Caco-2 (cell line): ENCODE data around the gene MAML1. TPM values are rescaled to one million over a fixed set of nuclear protein-coding genes. Genes with fewer than 3 reads are reported as not detected.
"Not testable (repeated sequence)": the region's sequence is repeated elsewhere in the genome, so short reads cannot be mapped to it uniquely, and the experiment has no call there.

Experiments
- BruUV-seq: library from RNA; stranded (reverse); fragments of 400-500 nt; replicated peaks from 2 replicates; lab custom pipeline; 2021; lab: Mats Ljungman, UMichigan
- CTCF ChIA-PET: fragments of 300-600 bp; sonication (Branson Sonifier 250); formaldehyde crosslinking; loops from one replicate; lab custom pipeline; 2022; ENCODE audit warnings: antibody characterized with exemption; lab: Charles Lee
- POLR2A ChIA-PET: fragments of 300-600 bp; sonication (Branson Sonifier 250); formaldehyde crosslinking; loops from one replicate; lab custom pipeline; 2022; ENCODE audit warnings: antibody characterized with exemption; lab: Charles Lee
- DNase-seq, 2 experiments: peaks; one replicate each; pipeline versions ENCODE4 v3.0.0 to v3.0.0-alpha.2; 2020 to 2022
- H3K27me3 ChIP-seq: replicated peaks from 2 replicates; pipeline ENCODE4 v1.6.0; 2011; ENCODE audit warnings: low read length; ENCODE audit not compliant: control insufficient read depth, insufficient read depth
- H3K36me3 ChIP-seq: 2 replicates; pipeline ENCODE4 v1.5.1; 2011; ENCODE audit warnings: low read length; ENCODE audit not compliant: control insufficient read depth, insufficient read depth
- H3K4me1 ChIP-seq: fragments of 250-450 bp; sonication (Bioruptor Pico); 2 replicates; pipeline ENCODE4 v1.5.1; 2020; ENCODE audit warnings: mild to moderate bottlenecking
- H3K4me3 ChIP-seq: 2 replicates; pipeline ENCODE4 v1.5.1; 2011; ENCODE audit warnings: low read depth, mild to moderate bottlenecking, control low read depth, low read length
- H3K9me3 ChIP-seq: fragments of 250-450 bp; sonication (Bioruptor Pico); 2 replicates; pipeline ENCODE4 v1.5.1; 2020; ENCODE audit warnings: mild to moderate bottlenecking, moderate library complexity
- H3K27ac Mint-ChIP-seq: one replicate; pipeline ENCODE4 v1.8.0; 2022; ENCODE audit warnings: mixed read lengths; ENCODE audit not compliant: unreplicated experiment
- H3K27me3 Mint-ChIP-seq: one replicate; pipeline ENCODE4 v1.8.0; 2022; ENCODE audit warnings: mixed read lengths; ENCODE audit not compliant: insufficient read depth, unreplicated experiment
- H3K36me3 Mint-ChIP-seq: one replicate; pipeline ENCODE4 v1.8.0; 2022; ENCODE audit warnings: mild to moderate bottlenecking, mixed read lengths; ENCODE audit not compliant: insufficient read depth, unreplicated experiment
- H3K4me1 Mint-ChIP-seq: one replicate; pipeline ENCODE4 v1.8.0; 2022; ENCODE audit warnings: low read depth, mixed read lengths; ENCODE audit not compliant: unreplicated experiment
- H3K4me3 Mint-ChIP-seq: one replicate; pipeline ENCODE4 v1.8.0; 2022; ENCODE audit warnings: mild to moderate bottlenecking, moderate library complexity, mixed read lengths; ENCODE audit not compliant: unreplicated experiment
- H3K9me3 Mint-ChIP-seq: one replicate; pipeline ENCODE4 v1.8.0; 2022; ENCODE audit warnings: mixed read lengths; ENCODE audit not compliant: unreplicated experiment
- CTCF ChIP-seq, 2 experiments: fragments of 200-600 bp in 1 of 2; IDR thresholded peaks; 1 replicate in 1 of 2; 2 replicates in 1 of 2; pipeline versions ENCODE4 v1.5.1 to v1.8.0; 2011 to 2022; ENCODE audit warnings: antibody characterized with exemption in 1 of 2, control low read depth in 1 of 2, inconsistent platforms in 1 of 2, low read depth in 1 of 2, low read length in 1 of 2, mild to moderate bottlenecking in 1 of 2, moderate library complexity in 1 of 2; ENCODE audit not compliant: insufficient read depth in 1 of 2, severe bottlenecking in 1 of 2, unreplicated experiment in 1 of 2
- intact Hi-C: fragments of 100-400 bp; cut with micrococcal nuclease; formaldehyde crosslinking; loops from one replicate; pipeline ENCODE4 v1.10.0; 2022; ENCODE audit not compliant: unreplicated experiment
- total RNA-seq: library from RNA; stranded (reverse); gene quantifications from 2 replicates; pipeline ENCODE4 v1.2.3, GENCODE V29; 2022

Gene MAML1
- total RNA-seq, 1 experiment from 2014 or later = 41.3 TPM

GRCh38 chr5:179733772-179734126 lies 1.1 kb downstream of the MAML1 start:
- Histone ChIP-seq H3K9me3 (no peaks in the 10 kb centered on the region), H3K36me3 (peaks cover 3% of the 10 kb centered on the region; the same call in 1 of the 2 replicates), H3K27me3 (no peaks in the 10 kb centered on the region), H3K4me3 (peak overlapping the region; percentile 78), H3K4me1 (peaks cover 14% of the 10 kb centered on the region)
- intact Hi-C loops = loop anchor here (2.0 kb wide), 2 partner anchors 29 to 55 kb away; no protein-coding TSS in a partner anchor
- Mint-ChIP-seq H3K27me3 (no peaks in the 10 kb centered on the region), H3K36me3 (peaks cover 52% of the 10 kb centered on the region), H3K4me3 (peak overlapping the region; percentile 70), H3K27ac (peak overlapping the region; percentile 85), H3K4me1 (peaks cover 8% of the 10 kb centered on the region), H3K9me3 (no peaks in the 10 kb centered on the region)
- no peak for TF ChIP-seq CTCF (IDR thresholded peaks at IDR 0.05; ENCODE audit: insufficient read depth in 1 of 2, low read depth in 1 of 2, low read length in 1 of 2, severe bottlenecking in 1 of 2, unreplicated experiment in 1 of 2)
- no peak for DNase-seq
- POLR2A ChIA-PET = no interaction called here
- no TSS peak for BruUV-seq
- CTCF ChIA-PET = interaction anchor here (1.0 kb wide), 1 partner anchor 29 kb away, joined by 3 read pairs; no protein-coding TSS in a partner anchor

GRCh38 chr5:179734536-179735164 lies 2.0 kb downstream of the MAML1 start:
- BruUV-seq = no TSS peak
- Mint-ChIP-seq H3K27me3 (no peaks in the 10 kb centered on the region), H3K4me3 (peak overlapping the region; percentile 70), H3K9me3 (no peaks in the 10 kb centered on the region), H3K27ac (peak overlapping the region; percentile 85), H3K36me3 (peaks cover 51% of the 10 kb centered on the region), H3K4me1 (peaks cover 8% of the 10 kb centered on the region)
- Histone ChIP-seq H3K27me3 (no peaks in the 10 kb centered on the region), H3K4me1 (peaks cover 14% of the 10 kb centered on the region), H3K4me3 (0 out of 2 replicates have a peak overlapping the region, but pooled peaks have one; percentile 8), H3K36me3 (peaks cover 3% of the 10 kb centered on the region; the same call in 1 of the 2 replicates), H3K9me3 (no peaks in the 10 kb centered on the region)
- intact Hi-C loops = no loop called here
- no peak for TF ChIP-seq CTCF (IDR thresholded peaks at IDR 0.05; ENCODE audit: insufficient read depth in 1 of 2, low read depth in 1 of 2, low read length in 1 of 2, severe bottlenecking in 1 of 2, unreplicated experiment in 1 of 2)
- POLR2A ChIA-PET = no interaction called here
- CTCF ChIA-PET = no interaction called here
- no peak for DNase-seq

GRCh38 chr5:179738742-179739141 lies 6.1 kb downstream of the MAML1 start:
- Histone ChIP-seq H3K36me3 (peaks cover 4% of the 10 kb centered on the region; the same call in 1 of the 2 replicates), H3K4me1 (peaks cover 10% of the 10 kb centered on the region; the same call in 1 of the 2 replicates), H3K27me3 (no peaks in the 10 kb centered on the region), H3K9me3 (no peaks in the 10 kb centered on the region), H3K4me3 (no peak overlapping the region)
- no peak overlapping the region for H3K27ac Mint-ChIP-seq
- H3K36me3 Mint-ChIP-seq = peaks cover 17% of the 10 kb centered on the region
- H3K9me3 Mint-ChIP-seq = no peaks in the 10 kb centered on the region
- no peak for TF ChIP-seq CTCF (IDR thresholded peaks at IDR 0.05; ENCODE audit: insufficient read depth in 1 of 2, low read depth in 1 of 2, low read length in 1 of 2, severe bottlenecking in 1 of 2, unreplicated experiment in 1 of 2)
- POLR2A ChIA-PET = no interaction called here
- no TSS peak for BruUV-seq
- no peak overlapping the region for H3K4me3 Mint-ChIP-seq
- no peaks in the 10 kb centered on the region for H3K27me3 Mint-ChIP-seq
- DNase-seq = no peak
- CTCF ChIA-PET = interaction anchor here (0.6 kb wide), 1 partner anchor 9 kb away, joined by 3 read pairs; no protein-coding TSS in a partner anchor
- H3K4me1 Mint-ChIP-seq = peaks cover 8% of the 10 kb centered on the region
- intact Hi-C loops = no loop called here

GRCh38 chr5:179744106-179744505 lies 11.5 kb downstream of the MAML1 start:
- H3K36me3 ChIP-seq, intact Hi-C loops, DNase-seq, CTCF ChIA-PET, H3K27ac Mint-ChIP-seq, H3K9me3 Mint-ChIP-seq, H3K9me3 ChIP-seq, H3K4me3 Mint-ChIP-seq, H3K27me3 Mint-ChIP-seq, H3K4me1 Mint-ChIP-seq, H3K4me1 ChIP-seq, H3K27me3 ChIP-seq, BruUV-seq, H3K4me3 ChIP-seq: not testable (repeated sequence)
- H3K36me3 Mint-ChIP-seq = peaks cover 32% of the 10 kb centered on the region
- POLR2A ChIA-PET = interaction anchor here (0.6 kb wide), 1 partner anchor 41 kb away, joined by 3 read pairs; no protein-coding TSS in a partner anchor
